SK-N-MC (cell line): ENCODE data around the gene C11orf71.

Experiments used
- DNase-seq: peaks from one replicate; pipeline ENCODE4 v3.0.0-alpha.2; 2011; ENCODE audit warnings: low read depth, low spot score
- H3K27ac ChIP-seq: fragments of 200-600 bp; sonication (generic); 2 replicates; pipeline ENCODE4 v1.5.1; 2016; ENCODE audit warnings: mixed run types
- H3K36me3 ChIP-seq: fragments of 200-600 bp; sonication (generic); 2 replicates; pipeline ENCODE4 v1.6.1; 2017; ENCODE audit warnings: antibody characterized with exemption, low read length, mixed read lengths; ENCODE audit not compliant: insufficient read depth
- H3K4me3 ChIP-seq: fragments of 200-600 bp; sonication (generic); 2 replicates; pipeline ENCODE4 v1.5.1; 2016
- H3K9ac ChIP-seq: fragments of 200-600 bp; sonication (generic); 2 replicates; pipeline ENCODE4 v1.8.0; 2017; ENCODE audit warnings: mixed run types, mixed read lengths; ENCODE audit not compliant: insufficient read length
- H3K9me3 ChIP-seq: fragments of 200-600 bp; sonication (generic); 2 replicates; pipeline ENCODE4 v1.6.1; 2017; ENCODE audit warnings: low read depth, mild to moderate bottlenecking, antibody characterized with exemption, low read length, moderate library complexity, mixed read lengths
- EZH2 ChIP-seq: fragments of 200-600 bp; sonication (generic); IDR thresholded peaks from one replicate; pipeline ENCODE4 v1.6.1; 2017; ENCODE audit warnings: antibody characterized with exemption
- FOXP2 ChIP-seq: optimal IDR thresholded peaks from 2 replicates; pipeline ENCODE3; 2011; ENCODE audit warnings: mild to moderate bottlenecking, moderate library complexity; ENCODE audit not compliant: insufficient read depth; ENCODE audit errors: extremely low read length, control extremely low read depth
- POLR2AphosphoS5 ChIP-seq: IDR thresholded peaks from 2 replicates; pipeline ENCODE4 v1.6.1; 2012; ENCODE audit warnings: mild to moderate bottlenecking, low read depth, low read length, borderline replicate concordance

The C11orf71 gene

DNA sequence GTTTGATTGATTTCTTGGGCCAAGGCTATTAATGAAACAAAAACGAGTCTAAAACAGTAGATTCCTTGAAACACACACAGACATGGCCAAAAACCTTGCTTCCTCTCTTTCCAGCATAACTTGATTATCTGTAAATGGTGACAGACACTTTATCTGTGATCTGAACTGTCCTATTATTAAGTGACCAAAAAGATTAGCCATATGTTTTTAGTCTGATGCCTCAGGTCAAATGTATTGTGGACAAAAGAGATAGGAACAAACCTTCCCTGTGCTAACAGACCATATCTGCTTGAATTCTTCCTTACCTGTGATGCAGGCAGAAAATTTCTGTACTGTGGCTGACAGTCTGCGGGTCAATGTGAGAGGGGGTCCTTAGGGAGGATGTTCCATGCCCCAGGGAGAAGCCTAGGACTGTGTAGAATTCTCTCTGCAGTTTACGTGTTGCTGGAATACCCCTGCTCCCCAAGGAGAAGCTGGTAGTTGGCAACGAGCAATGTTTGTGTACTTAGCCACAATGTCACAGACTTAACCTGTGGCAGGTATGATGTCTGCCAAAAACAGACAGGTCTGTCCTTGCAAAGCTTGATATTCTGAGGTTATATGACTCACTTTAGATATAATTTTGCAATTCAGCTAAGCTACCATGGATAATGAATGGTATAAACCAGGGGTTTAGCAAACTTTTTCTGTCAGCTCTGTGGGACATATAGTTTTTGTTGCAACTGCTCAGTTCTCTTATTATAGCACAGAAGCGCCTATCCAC, 31.2 kb downstream of the C11orf71 start:
- no peak overlapping the region for H3K27ac ChIP-seq
- no peak for TF ChIP-seq EZH2
- no peak for TF ChIP-seq POLR2AphosphoS5
- TF ChIP-seq FOXP2: no peak
- no peak for DNase-seq

DNA sequence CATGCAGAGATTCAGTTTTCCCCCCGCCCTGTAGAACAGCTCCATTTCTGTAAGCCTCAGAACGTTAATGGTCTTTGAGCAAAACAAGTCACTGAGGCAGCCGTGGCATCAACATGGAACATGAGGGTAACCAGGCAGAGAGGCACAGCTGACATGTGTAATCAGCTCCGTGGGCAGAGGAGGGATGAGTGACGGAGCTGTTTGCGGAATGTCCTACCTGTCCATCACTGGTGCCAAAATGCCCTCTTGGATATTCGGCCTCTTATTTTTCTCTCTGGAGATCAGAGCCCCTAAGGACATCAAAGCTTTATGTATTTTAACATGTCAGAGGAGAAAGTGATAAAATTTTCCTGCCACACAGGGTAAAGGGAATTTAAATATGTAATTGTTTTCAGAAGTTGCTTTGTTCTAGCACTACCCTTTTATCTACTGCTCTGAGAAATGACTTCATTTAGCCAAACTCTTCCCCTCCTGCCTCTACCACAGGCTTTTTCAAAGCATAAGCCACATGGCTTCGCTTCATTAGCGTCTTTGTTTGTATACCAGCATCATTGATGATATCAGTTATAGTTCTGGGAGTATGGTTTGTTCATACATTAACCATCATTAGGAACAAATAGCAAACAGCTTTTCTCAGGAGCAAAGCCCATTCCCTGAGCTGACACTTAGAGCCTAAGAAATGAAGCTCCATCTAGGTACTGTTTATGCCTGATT, 32.9 kb downstream of the C11orf71 start:
- TF ChIP-seq FOXP2 (no peak), EZH2 (no peak), POLR2AphosphoS5 (no peak)
- no peak overlapping the region for H3K4me3 ChIP-seq
- H3K9ac ChIP-seq: no peak overlapping the region
- DNase-seq: no peak
- no peak overlapping the region for H3K27ac ChIP-seq
- H3K9me3 ChIP-seq: no peaks in the 10 kb centered on the region
- H3K36me3 ChIP-seq: no peaks in the 10 kb centered on the region

More for the DNA sequence above, 31.2 kb downstream of the C11orf71 start:
- Histone ChIP-seq H3K36me3 (no peaks in the 10 kb centered on the region), H3K9ac (no peak overlapping the region), H3K9me3 (no peaks in the 10 kb centered on the region), H3K4me3 (no peak overlapping the region)

DNA sequence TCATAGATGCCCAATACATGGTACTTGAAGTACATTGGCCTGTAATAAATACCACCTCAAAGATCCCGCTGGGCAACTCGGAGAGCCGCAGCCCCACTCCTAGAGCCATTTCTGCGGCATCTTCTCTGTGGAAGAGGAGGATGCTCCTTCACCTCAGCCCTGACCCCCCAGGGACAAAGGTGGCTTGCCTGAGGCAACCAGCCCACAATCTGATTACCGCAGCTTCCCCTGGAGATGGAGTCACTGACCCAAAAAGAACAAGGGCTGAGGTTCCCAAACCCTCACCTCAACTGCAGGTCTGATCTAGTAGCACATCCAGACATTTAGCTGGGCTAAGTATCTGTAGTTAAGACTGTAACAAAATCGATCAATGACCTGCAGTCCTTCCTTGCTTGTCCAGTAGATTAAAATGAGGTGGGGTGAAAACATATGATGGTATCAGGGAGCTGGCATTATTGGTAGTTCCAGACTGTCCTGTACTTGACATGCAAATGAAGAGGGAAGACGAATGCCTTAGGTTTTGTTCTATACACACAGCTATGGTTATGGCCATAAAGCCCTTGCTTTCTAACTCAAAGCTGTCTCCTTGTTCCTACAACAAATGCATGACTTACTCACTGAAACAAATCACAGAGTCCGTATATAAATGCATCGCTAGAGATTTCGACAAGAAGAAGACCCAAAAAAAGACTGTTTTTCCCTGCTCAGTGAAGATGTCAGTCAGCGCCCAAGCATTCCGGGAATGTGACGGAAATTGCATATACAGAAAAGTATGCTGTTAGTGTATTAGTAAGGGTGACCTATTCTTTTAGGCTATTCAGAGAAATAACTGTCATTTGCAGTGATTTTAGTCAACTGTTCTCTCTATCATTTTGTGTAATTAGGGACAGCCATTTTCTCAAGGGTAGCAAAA, 33.7 kb downstream of the C11orf71 start:
- DNase-seq: no peak
- Histone ChIP-seq H3K27ac (no peak overlapping the region), H3K36me3 (no peaks in the 10 kb centered on the region), H3K4me3 (no peak overlapping the region), H3K9me3 (no peaks in the 10 kb centered on the region), H3K9ac (no peak overlapping the region)
- TF ChIP-seq FOXP2 (no peak), POLR2AphosphoS5 (no peak), EZH2 (no peak)

DNA sequence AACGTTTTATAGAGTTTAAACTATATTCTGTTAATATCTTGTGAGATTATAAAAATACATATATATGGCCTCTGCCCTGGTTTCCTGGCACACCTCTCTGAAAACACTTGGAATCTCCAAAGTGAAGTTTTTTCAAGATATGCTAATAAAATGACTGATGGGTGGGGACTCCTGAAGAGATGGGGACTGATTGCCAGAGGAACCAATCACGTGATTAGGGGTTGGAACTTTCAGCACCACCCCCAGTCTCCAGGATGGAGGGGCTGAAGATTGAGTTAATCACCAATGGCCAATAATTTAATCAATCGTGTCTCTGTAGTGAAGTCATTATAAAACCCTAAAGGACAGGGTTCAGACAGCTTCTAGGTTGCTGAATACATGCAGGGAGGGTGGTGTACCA, 37.4 kb downstream of the C11orf71 start:
- H3K9me3 ChIP-seq: no peaks in the 10 kb centered on the region
- H3K4me3 ChIP-seq: no peak overlapping the region
- no peak for TF ChIP-seq POLR2AphosphoS5
- TF ChIP-seq FOXP2: no peak
- no peak for TF ChIP-seq EZH2
- H3K9ac ChIP-seq: no peak overlapping the region
- DNase-seq: no peak
- no peak overlapping the region for H3K27ac ChIP-seq
- H3K36me3 ChIP-seq: no peaks in the 10 kb centered on the region

DNA sequence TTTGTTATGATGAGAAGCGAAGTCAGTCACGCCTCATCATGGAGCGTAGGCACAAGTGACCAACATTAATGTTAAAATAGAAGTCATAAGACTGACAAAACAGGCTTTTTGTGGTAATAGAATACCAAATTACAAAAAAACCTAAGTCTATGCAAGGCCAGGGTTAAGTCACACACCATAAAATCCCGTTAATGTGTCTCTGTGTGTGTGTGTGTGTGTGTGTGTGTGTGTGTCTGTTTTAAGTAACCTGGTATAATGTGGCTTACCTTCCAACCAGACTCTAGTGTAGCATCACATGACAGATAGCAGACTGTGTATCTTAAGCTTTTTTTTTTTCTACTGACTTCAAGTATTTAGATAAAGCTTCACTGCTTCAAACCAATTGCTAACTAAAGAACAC, 38.0 kb downstream of the C11orf71 start:
- H3K9ac ChIP-seq: no peak overlapping the region
- H3K27ac ChIP-seq: no peak overlapping the region
- no peak overlapping the region for H3K4me3 ChIP-seq
- no peak for DNase-seq
- TF ChIP-seq EZH2 (no peak), POLR2AphosphoS5 (no peak), FOXP2 (no peak)
- no peaks in the 10 kb centered on the region for H3K9me3 ChIP-seq
- no peaks in the 10 kb centered on the region for H3K36me3 ChIP-seq

DNA sequence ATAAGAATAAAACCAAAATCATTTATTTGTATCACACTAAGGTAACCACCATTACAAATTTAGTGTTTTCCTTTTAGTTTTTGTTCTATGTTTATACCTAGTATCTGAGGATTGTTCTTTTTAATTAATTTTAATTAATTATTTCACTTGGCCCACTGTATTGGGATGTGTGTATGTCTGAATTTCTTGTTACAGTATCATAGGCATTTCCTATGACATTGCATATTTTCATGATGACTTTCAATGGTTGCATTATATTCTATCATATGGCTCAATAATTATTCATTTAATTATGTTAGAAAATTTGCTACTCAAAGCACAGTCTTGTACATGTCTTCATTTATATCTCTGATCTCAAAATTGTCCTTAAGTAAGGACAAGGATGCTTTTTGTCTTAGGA, 41.0 kb downstream of the C11orf71 start:
- Histone ChIP-seq H3K36me3 (no peaks in the 10 kb centered on the region), H3K4me3 (no peak overlapping the region), H3K27ac (no peak overlapping the region), H3K9me3 (no peaks in the 10 kb centered on the region), H3K9ac (no peak overlapping the region)
- TF ChIP-seq EZH2 (no peak), POLR2AphosphoS5 (no peak), FOXP2 (no peak)
- no peak for DNase-seq

DNA sequence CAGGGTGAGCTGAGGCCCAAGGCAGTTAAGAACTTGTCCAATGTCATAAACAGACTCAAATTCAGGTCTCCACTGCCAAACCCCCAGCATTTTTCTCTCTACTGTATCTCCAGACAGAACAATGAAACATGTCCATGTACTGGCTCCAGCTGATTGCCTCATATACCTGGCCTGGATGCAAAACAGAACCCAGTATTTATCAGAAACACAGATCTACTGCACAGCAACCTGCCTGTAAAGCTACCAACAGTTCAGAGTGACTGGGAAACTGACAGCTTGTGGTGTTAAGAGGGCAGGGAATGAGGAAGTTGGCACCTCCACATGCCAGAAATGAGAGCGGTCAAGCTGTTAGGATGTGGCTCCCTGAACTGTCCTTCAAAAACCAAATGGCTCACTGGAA, 41.6 kb downstream of the C11orf71 start:
- TF ChIP-seq POLR2AphosphoS5 (no peak), EZH2 (no peak), FOXP2 (no peak)
- Histone ChIP-seq H3K9ac (no peak overlapping the region), H3K9me3 (no peaks in the 10 kb centered on the region), H3K36me3 (no peaks in the 10 kb centered on the region), H3K4me3 (no peak overlapping the region), H3K27ac (no peak overlapping the region)
- DNase-seq: no peak

DNA sequence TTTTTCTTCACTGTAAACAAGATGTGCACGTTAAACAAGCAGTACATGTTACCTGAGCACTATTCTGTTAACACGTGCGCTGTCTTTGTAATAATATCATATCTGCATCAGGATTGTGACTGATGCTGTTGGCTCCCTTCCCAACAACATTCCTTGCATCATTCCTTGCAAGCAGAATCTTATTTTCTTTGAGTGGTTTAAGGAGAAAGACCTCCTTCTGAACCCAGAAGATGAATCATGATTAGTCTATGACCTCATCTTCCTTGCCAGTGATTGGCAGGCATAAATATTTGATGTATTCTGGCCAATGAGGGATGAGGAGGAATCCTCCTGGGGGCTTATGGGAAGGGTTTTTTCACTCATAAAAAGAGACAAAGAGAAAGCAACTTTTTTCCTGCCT, 46.2 kb downstream of the C11orf71 start:
- Histone ChIP-seq H3K9me3 (no peaks in the 10 kb centered on the region), H3K27ac (no peak overlapping the region), H3K36me3 (no peaks in the 10 kb centered on the region), H3K9ac (no peak overlapping the region), H3K4me3 (no peak overlapping the region)
- no peak for DNase-seq
- TF ChIP-seq FOXP2 (no peak), EZH2 (no peak), POLR2AphosphoS5 (no peak)
